Measurements from ENCODE around the gene CORO7.
"Not testable (repeated sequence)": the region's sequence is repeated elsewhere in the genome, so short reads cannot be mapped to it uniquely, and the experiment has no call there.

Gene CORO7

GRCh38 chr16:4401510-4401909 is 14.9 kb downstream of the CORO7 start:
- no peak for DNase-seq (ENCODE audit: low read depth)

GRCh38 chr16:4401094-4401501 is 15.3 kb downstream of the CORO7 start:
- no peak for DNase-seq (ENCODE audit: low read depth)

GRCh38 chr16:4399001-4399730 is 17.2 kb downstream of the CORO7 start:
- no peak for DNase-seq (ENCODE audit: low read depth)

GRCh38 chr16:4395055-4395726 is 21.2 kb downstream of the CORO7 start:
- DNase-seq (ENCODE audit: low read depth): no peak

- not testable (repeated sequence) for DNase-seq (ENCODE audit: low read depth)
Measured at GRCh38 chr16:4393850-4394249, 22.5 kb downstream of the CORO7 start.

GRCh38 chr16:4393240-4393600 is 23.2 kb downstream of the CORO7 start:
- DNase-seq (ENCODE audit: low read depth): no peak

GRCh38 chr16:4392382-4393239 is 23.8 kb downstream of the CORO7 start:
- DNase-seq (ENCODE audit: low read depth): no peak

- no peak for DNase-seq (ENCODE audit: low read depth)
Measured at GRCh38 chr16:4391631-4392381, 24.6 kb downstream of the CORO7 start.

GRCh38 chr16:4390266-4391260 is 25.8 kb downstream of the CORO7 start:
- no peak for DNase-seq (ENCODE audit: low read depth)

- DNase-seq (ENCODE audit: low read depth): no peak
Measured at GRCh38 chr16:4389051-4389955, 27.1 kb downstream of the CORO7 start.

- no peak for DNase-seq (ENCODE audit: low read depth)
Measured at GRCh38 chr16:4388271-4389021, 27.9 kb downstream of the CORO7 start.

- no peak for DNase-seq (ENCODE audit: low read depth)
Measured at GRCh38 chr16:4387781-4388180, 28.6 kb downstream of the CORO7 start.

GRCh38 chr16:4386951-4387565 is 29.3 kb downstream of the CORO7 start:
- DNase-seq (ENCODE audit: low read depth): no peak

- no peak for DNase-seq (ENCODE audit: low read depth)
Measured at GRCh38 chr16:4386451-4386805, 30.0 kb downstream of the CORO7 start.

- no peak for DNase-seq (ENCODE audit: low read depth)
Measured at GRCh38 chr16:4385789-4386450, 30.5 kb downstream of the CORO7 start.

- no peak for DNase-seq (ENCODE audit: low read depth)
Measured at GRCh38 chr16:4385066-4385788, 31.2 kb downstream of the CORO7 start.

GRCh38 chr16:4384509-4384942 is 31.9 kb downstream of the CORO7 start:
- no peak for DNase-seq (ENCODE audit: low read depth)

Data from activated T-cell treated with anti-CD3 and anti-CD28 coated beads for 24 hours (primary cell).